ENCODE measurements around the gene RABEP1. TPM values are rescaled to one million over a fixed set of nuclear protein-coding genes. Genes with fewer than 3 reads are reported as not detected.
"Not testable (repeated sequence)": the region's sequence is repeated elsewhere in the genome, so short reads cannot be mapped to it uniquely, and the experiment has no call there.

Gene RABEP1
- total RNA-seq, 1 donor from 2014 or later: 48.5 TPM

GRCh38 chr17:5418858-5419355 is 136.8 kb downstream of the RABEP1 start:
- peak; percentile 36 for DNase-seq (ENCODE audit: extremely low read depth, low read depth, low spot score)

- peak; percentile 77 for DNase-seq (ENCODE audit: extremely low read depth, low read depth, low spot score)
Observed at GRCh38 chr17:5419356-5419958, 137.4 kb downstream of the RABEP1 start, which contains the start of gene NUP88. Gene NUP88, minus strand, starts transcription at chr17:5419662. Its CDS starts 12 bp downstream, at chr17:5419650.

GRCh38 chr17:5419959-5420653 is 138.0 kb downstream of the RABEP1 start, which contains the start of gene RPAIN:
Gene RPAIN, plus strand, starts transcription at chr17:5420182. Its CDS starts 29 bp downstream, at chr17:5420211.
- DNase-seq (ENCODE audit: extremely low read depth, low read depth, low spot score): peak; percentile 76

GRCh38 chr17:5422505-5422904 is 140.4 kb downstream of the RABEP1 start:
- DNase-seq (ENCODE audit: extremely low read depth, low read depth, low spot score): no peak

- no peak for DNase-seq (ENCODE audit: extremely low read depth, low read depth, low spot score)
Observed at GRCh38 chr17:5424909-5425308, 142.8 kb downstream of the RABEP1 start.

- DNase-seq (ENCODE audit: extremely low read depth, low read depth, low spot score): no peak
Observed at GRCh38 chr17:5425826-5426225, 143.7 kb downstream of the RABEP1 start.

GRCh38 chr17:5429191-5429887 is 147.3 kb downstream of the RABEP1 start:
- no peak for DNase-seq (ENCODE audit: extremely low read depth, low read depth, low spot score)

- DNase-seq (ENCODE audit: extremely low read depth, low read depth, low spot score): no peak
Observed at GRCh38 chr17:5430413-5430999, 148.4 kb downstream of the RABEP1 start.

- not testable (repeated sequence) for DNase-seq (ENCODE audit: extremely low read depth, low read depth, low spot score)
Observed at GRCh38 chr17:5431234-5431633, 149.2 kb downstream of the RABEP1 start.

- no peak for DNase-seq (ENCODE audit: extremely low read depth, low read depth, low spot score)
Observed at GRCh38 chr17:5431949-5432556, 150.0 kb downstream of the RABEP1 start.

- DNase-seq (ENCODE audit: extremely low read depth, low read depth, low spot score): no peak
Observed at GRCh38 chr17:5434984-5435383, 152.9 kb downstream of the RABEP1 start.

Other genes starting within 250 kb of the RABEP1 start
- gene SLC52A1, start 246.9 kb upstream of the RABEP1 start, total RNA-seq: 0.10 TPM in 1 of 2 replicates, not detected in the other
- gene ZFP3, start 203.8 kb upstream of the RABEP1 start, total RNA-seq: 2.0 and 2.5 TPM in 2 replicates
- 3.4 and 4.4 TPM in 2 replicates for gene ZNF232, start 170.4 kb upstream of the RABEP1 start, total RNA-seq
- not detected in 2 replicates for gene USP6, start 166.3 kb upstream of the RABEP1 start, total RNA-seq
- gene ZNF594, start 90.4 kb upstream of the RABEP1 start, total RNA-seq: 3.5 and 4.9 TPM in 2 replicates
- not detected in 2 replicates for gene SCIMP, start 47.4 kb upstream of the RABEP1 start, total RNA-seq
- gene NUP88, start 137.4 kb downstream of the RABEP1 start, total RNA-seq: 57.9 and 78.1 TPM in 2 replicates
- 34.3 and 54.5 TPM in 2 replicates for gene RPAIN, start 137.9 kb downstream of the RABEP1 start, total RNA-seq
- gene C1QBP, start 156.9 kb downstream of the RABEP1 start, total RNA-seq: 166 and 196 TPM in 2 replicates
- gene DHX33, start 186.7 kb downstream of the RABEP1 start, total RNA-seq: 14.1 and 16.0 TPM in 2 replicates
- 45.2 and 55.9 TPM in 2 replicates for gene DERL2, start 203.9 kb downstream of the RABEP1 start, total RNA-seq
- 7.5 and 13.2 TPM in 2 replicates for gene MIS12, start 204.3 kb downstream of the RABEP1 start, total RNA-seq